Right lobe of liver (tissue), 6 donors: ENCODE results near the gene NT5DC1. TPM values are rescaled to one million over a fixed set of nuclear protein-coding genes. Genes with fewer than 3 reads are reported as not detected.

Experiments used
- ATAC-seq, 4 donors: fragments of 200-7000 bp; cut with Tn5 transposase; one replicate each; pipeline ENCODE4 v1.9.1; 2020; ENCODE audit warnings: mild to moderate bottlenecking in 4 of 4, moderate library complexity in 4 of 4
- DNase-seq, 3 donors: peaks; one replicate each; pipeline ENCODE4 v3.0.0-alpha.2; 2020
- H3K27ac ChIP-seq, 3 donors: fragments of 200-600 bp; one replicate each; pipeline ENCODE4 v1.8.0; 2022
- H3K27me3 ChIP-seq, 2 donors: fragments of 200-600 bp; one replicate each; pipeline ENCODE4 v1.8.0; 2022
- H3K36me3 ChIP-seq, 4 donors: fragments of 200-600 bp; sonication (generic) in 1 of 4; one replicate each; pipeline versions ENCODE4 v1.5.1 to v1.8.0; 2017 to 2022; ENCODE audit warnings: control low read depth in 1 of 4
- H3K4me1 ChIP-seq, 4 donors: fragments of 200-600 bp; sonication (generic) in 1 of 4; one replicate each; pipeline versions ENCODE4 v1.5.1 to v1.8.0; 2017 to 2022; ENCODE audit warnings: control low read depth in 1 of 4
- H3K4me3 ChIP-seq, 3 donors: fragments of 200-600 bp; one replicate each; pipeline ENCODE4 v1.8.0; 2022
- H3K9me3 ChIP-seq, 4 donors: fragments of 200-600 bp; sonication (generic) in 1 of 4; one replicate each; pipeline versions ENCODE4 v1.5.1 to v1.8.0; 2017 to 2022; ENCODE audit warnings: control low read depth in 1 of 4
- POLR2A ChIP-seq: fragments of 450-650 bp; IDR thresholded peaks from one replicate; pipeline ENCODE4 v1.6.1; 2017; ENCODE audit warnings: antibody characterized with exemption, mild to moderate bottlenecking
- WGBS: methylation state at CpG from one replicate; pipeline ENCODE4 v1.1.6; 2018; ENCODE audit warnings: low coverage, low lambda C conversion rate; ENCODE audit not compliant: insufficient coverage; ENCODE audit errors: missing lambda C conversion rate; 5-methylcytosine and 5-hydroxymethylcytosine counted together
- intact Hi-C, 2 donors: fragments of 100-400 bp; cut with DNase I; formaldehyde crosslinking; loops; one replicate each; pipeline versions ENCODE4 v1.11.2 to v1.14.1; 2022
- total RNA-seq, 6 experiments: library from RNA; depleted of rRNA in 2 of 6; stranded (reverse); fragments of >200 nt in 2 of 6; fragmentation: NEBNext Ultra II Directional in 3 of 6; extraction: Animal tissue kit (Norgen Biotek cat#: 25700) in 3 of 6; gene quantifications; one replicate each; pipeline versions ENCODE4 v1.1.0 to v1.2.4, GENCODE V29; 2016 to 2023
- TF ChIP-seq, protein P1 (sequence below), 4 donors: fragments of 200-600 bp in 3 of 4; fragments of 450-650 bp in 1 of 4; IDR thresholded peaks; one replicate each; pipeline versions ENCODE4 v1.5.1 to v1.8.0; 2016 to 2022; ENCODE audit warnings: antibody characterized with exemption in 4 of 4, mild to moderate bottlenecking in 2 of 4
- donor health status: DM: no; HTN: yes; CAD: no.
- donor health status: DM: no; HTN: no; CAD: no.
- donor health status: DM: no; HTN: no; CAD: no.
- donor health status: DM: no; HTN: yes; CAD: no.
- donor health status: DM: no; HTN: yes; CAD: no.

NT5DC1 gene
- total RNA-seq, 6 experiments from 2014 or later = 8.5 to 49.1 (median 34.8) TPM

DNA sequence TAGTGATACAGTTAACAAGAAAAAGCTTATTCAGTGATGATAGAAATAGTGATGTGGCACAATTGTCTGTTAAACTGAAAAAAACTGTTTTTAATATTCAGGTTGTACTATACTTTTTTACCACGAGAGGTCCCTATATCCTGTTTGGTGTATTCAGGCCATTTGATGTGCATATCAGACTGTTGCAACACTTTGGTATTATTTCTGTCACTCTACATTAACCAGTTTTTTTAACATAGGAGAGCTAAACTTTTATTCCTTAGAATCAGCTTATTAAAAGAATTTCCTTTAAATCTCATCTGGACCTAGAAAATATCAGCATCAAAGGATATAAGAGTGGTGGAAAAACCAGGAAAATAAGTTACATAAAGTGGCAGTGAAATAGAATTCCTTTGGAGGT lies 116.4 kb downstream of the NT5DC1 start:
- intact Hi-C loops = no loop called here
- no peak for TF ChIP-seq POLR2A
- TF ChIP-seq, protein P1, sequence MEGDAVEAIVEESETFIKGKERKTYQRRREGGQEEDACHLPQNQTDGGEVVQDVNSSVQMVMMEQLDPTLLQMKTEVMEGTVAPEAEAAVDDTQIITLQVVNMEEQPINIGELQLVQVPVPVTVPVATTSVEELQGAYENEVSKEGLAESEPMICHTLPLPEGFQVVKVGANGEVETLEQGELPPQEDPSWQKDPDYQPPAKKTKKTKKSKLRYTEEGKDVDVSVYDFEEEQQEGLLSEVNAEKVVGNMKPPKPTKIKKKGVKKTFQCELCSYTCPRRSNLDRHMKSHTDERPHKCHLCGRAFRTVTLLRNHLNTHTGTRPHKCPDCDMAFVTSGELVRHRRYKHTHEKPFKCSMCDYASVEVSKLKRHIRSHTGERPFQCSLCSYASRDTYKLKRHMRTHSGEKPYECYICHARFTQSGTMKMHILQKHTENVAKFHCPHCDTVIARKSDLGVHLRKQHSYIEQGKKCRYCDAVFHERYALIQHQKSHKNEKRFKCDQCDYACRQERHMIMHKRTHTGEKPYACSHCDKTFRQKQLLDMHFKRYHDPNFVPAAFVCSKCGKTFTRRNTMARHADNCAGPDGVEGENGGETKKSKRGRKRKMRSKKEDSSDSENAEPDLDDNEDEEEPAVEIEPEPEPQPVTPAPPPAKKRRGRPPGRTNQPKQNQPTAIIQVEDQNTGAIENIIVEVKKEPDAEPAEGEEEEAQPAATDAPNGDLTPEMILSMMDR (IDR thresholded peaks at IDR 0.05) = peak; percentile 58 to 66 (median 59)
- H3K9me3 ChIP-seq = no peaks in the 10 kb centered on the region

DNA sequence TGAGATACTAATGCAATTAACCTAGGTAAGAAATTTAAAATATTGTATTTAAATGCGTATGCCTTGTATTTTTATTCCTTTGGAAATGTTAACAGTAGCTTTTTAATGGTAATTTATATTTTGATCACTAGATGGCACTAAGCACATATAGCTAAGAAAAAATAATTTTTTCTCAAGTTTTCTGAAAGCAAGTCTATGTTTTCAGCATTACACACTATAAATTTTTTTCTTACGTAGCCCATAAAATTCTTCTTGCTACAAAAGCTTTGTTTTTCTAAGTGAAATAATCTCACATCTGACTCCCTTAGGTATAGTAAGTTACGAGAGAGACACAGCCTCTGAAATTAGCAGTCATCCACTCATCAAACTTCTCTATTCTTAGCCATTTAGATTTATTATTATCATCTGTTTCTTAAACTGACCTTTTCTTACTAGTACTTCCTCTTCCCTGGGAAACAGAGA lies 117.5 kb downstream of the NT5DC1 start:
- no peaks in the 10 kb centered on the region for H3K9me3 ChIP-seq
- 44% methylated on average over 3 of the region's 3 CpGs for WGBS
- ATAC-seq (peak in 2 of 4 donors; percentile 38 to 41), DNase-seq (no peak)
- H3K27ac ChIP-seq = no peak overlapping the region
- H3K36me3 ChIP-seq = peaks cover 0 to 4% (median 0%) of the 10 kb centered on the region in 4 donors
- no peak overlapping the region for H3K4me3 ChIP-seq
- H3K4me1 ChIP-seq = no peaks in the 10 kb centered on the region
- intact Hi-C loops = no loop called here
- H3K27me3 ChIP-seq = no peaks in the 10 kb centered on the region
- TF ChIP-seq POLR2A = no peak
- TF ChIP-seq, protein P1 (IDR thresholded peaks at IDR 0.05) = peak; percentile 16 to 59 (median 56)

More for the DNA sequence above, 116.4 kb downstream of the NT5DC1 start:
- no peak overlapping the region for H3K4me3 ChIP-seq
- ATAC-seq = peak; percentile 73 to 92 (median 78)
- WGBS = 0% methylated on average over 1 of the region's 1 CpG
- no peak overlapping the region for H3K27ac ChIP-seq
- no peaks in the 10 kb centered on the region for H3K27me3 ChIP-seq
- no peak for DNase-seq
- H3K36me3 ChIP-seq = no peaks in the 10 kb centered on the region
- no peaks in the 10 kb centered on the region for H3K4me1 ChIP-seq

DNA sequence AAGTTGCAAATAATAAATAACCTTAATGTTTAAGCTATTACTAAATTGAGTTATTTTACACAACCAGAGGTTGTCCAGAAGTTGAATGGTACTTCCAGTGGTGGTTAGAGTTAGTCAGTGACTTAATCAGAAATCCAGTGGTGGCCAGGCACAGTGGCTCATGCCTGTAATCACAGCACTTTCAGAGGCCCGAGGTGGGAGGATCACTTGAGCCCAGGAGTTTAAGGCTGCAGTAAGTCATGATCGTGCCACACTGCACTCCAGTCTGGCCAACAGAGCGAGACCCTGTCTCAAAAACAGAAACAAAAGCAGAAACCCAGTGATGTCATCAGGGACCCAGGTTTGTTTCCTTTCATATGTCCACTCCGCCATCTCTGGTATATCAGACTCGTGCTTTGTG lies 118.2 kb downstream of the NT5DC1 start:
- H3K9me3 ChIP-seq = no peaks in the 10 kb centered on the region
- H3K27me3 ChIP-seq = no peaks in the 10 kb centered on the region
- H3K4me1 ChIP-seq = no peaks in the 10 kb centered on the region
- no peak for TF ChIP-seq POLR2A
- TF ChIP-seq, protein P1 (IDR thresholded peaks at IDR 0.05) = no peak
- DNase-seq (no peak), ATAC-seq (no peak)
- WGBS = 59% methylated on average over 3 of the region's 5 CpGs
- H3K27ac ChIP-seq = no peak overlapping the region
- H3K36me3 ChIP-seq = peaks cover 0 to 11% (median 0%) of the 10 kb centered on the region in 4 donors
- H3K4me3 ChIP-seq = no peak overlapping the region
- intact Hi-C loops = no loop called here

DNA sequence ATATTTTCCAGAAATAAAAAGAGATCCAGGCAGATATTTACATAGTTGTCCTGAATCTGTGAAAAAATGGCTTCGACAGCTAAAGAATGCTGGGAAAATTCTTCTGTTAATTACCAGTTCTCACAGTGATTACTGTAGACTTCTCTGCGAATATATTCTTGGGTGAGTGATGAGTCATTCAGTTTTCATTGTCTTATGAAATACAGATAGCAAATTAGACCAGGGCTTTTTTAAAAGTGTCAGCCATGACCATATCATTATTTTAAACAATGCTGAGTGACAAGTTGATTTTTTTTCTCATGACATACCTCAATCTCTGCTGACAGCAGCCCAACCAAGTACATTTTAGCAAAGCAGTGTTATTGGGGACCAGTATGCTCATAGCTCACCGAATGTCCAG lies 120.4 kb downstream of the NT5DC1 start:
- Histone ChIP-seq H3K4me3 (no peak overlapping the region), H3K27ac (no peak overlapping the region), H3K4me1 (no peaks in the 10 kb centered on the region), H3K9me3 (no peaks in the 10 kb centered on the region), H3K36me3 (peaks cover 0 to 16% (median 0%) of the 10 kb centered on the region in 4 donors), H3K27me3 (no peaks in the 10 kb centered on the region)
- 80% methylated on average over 3 of the region's 3 CpGs for WGBS
- ATAC-seq = no peak
- intact Hi-C loops = no loop called here
- DNase-seq = no peak
- TF ChIP-seq, protein P1 (IDR thresholded peaks at IDR 0.05) = no peak
- TF ChIP-seq POLR2A = no peak

DNA sequence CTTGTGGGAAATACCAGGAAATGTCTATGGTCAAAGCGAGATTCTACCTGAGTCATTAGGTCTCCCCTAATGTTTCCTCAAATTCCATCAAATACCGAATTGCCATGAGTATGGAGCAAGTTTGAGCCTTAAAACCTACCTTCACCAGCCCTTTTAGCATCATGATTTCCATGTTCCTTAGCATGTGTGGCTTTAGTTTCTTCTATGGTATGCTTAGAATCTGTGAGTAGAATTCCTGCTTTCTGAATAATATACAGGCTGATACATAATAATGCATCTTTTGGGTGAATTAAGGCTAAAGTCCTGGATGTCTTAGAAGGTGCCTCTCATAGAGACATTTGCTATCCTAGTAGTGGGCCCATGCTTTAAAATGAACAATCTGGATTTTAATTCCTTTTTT lies 121.3 kb downstream of the NT5DC1 start:
- H3K4me1 ChIP-seq = no peaks in the 10 kb centered on the region
- TF ChIP-seq, protein P1 (IDR thresholded peaks at IDR 0.05) = no peak
- TF ChIP-seq POLR2A = no peak
- H3K27me3 ChIP-seq = no peaks in the 10 kb centered on the region
- H3K36me3 ChIP-seq = peaks cover 0 to 16% (median 0%) of the 10 kb centered on the region in 4 donors
- DNase-seq (no peak), ATAC-seq (no peak)
- no peak overlapping the region for H3K27ac ChIP-seq
- intact Hi-C loops = no loop called here
- no peaks in the 10 kb centered on the region for H3K9me3 ChIP-seq
- no peak overlapping the region for H3K4me3 ChIP-seq
- 83% methylated on average over 2 of the region's 2 CpGs for WGBS
